Thymus (tissue), 11 donors: ENCODE results near the gene AMOTL1. TPM values are rescaled to one million over a fixed set of nuclear protein-coding genes. Genes with fewer than 3 reads are reported as not detected.
"Not testable (repeated sequence)": the region's sequence is repeated elsewhere in the genome, so short reads cannot be mapped to it uniquely, and the experiment has no call there.

Source experiments
- DNase-seq, 9 donors: peaks; one replicate each; pipeline ENCODE4 v3.0.0-alpha.2; 2013; ENCODE audit warnings: low spot score in 9 of 9, low read depth in 6 of 9, missing footprints in 1 of 9
- H3K27ac ChIP-seq, 2 donors: one replicate each; pipeline ENCODE4 v1.5.1; 2013; ENCODE audit warnings: control low read depth in 1 of 2, low read depth in 1 of 2, low read length in 1 of 2, mild to moderate bottlenecking in 1 of 2, moderate library complexity in 1 of 2
- H3K27me3 ChIP-seq, 2 donors: one replicate each; pipeline ENCODE4 v1.5.1; 2013; ENCODE audit warnings: low read length in 1 of 2; ENCODE audit not compliant: control insufficient read depth in 2 of 2, insufficient read depth in 1 of 2
- H3K36me3 ChIP-seq, 2 donors: one replicate each; pipeline ENCODE4 v1.5.1; 2013; ENCODE audit warnings: low read length in 1 of 2, mild to moderate bottlenecking in 1 of 2, moderate library complexity in 1 of 2; ENCODE audit not compliant: control insufficient read depth in 2 of 2, insufficient read depth in 2 of 2
- H3K4me1 ChIP-seq, 2 donors: one replicate each; pipeline ENCODE4 v1.5.1; 2013; ENCODE audit warnings: low read length in 2 of 2; ENCODE audit not compliant: control insufficient read depth in 2 of 2, insufficient read depth in 2 of 2
- H3K4me3 ChIP-seq, 2 donors: one replicate each; pipeline ENCODE4 v1.5.1; 2013; ENCODE audit warnings: low read length in 2 of 2, control low read depth in 1 of 2, mild to moderate bottlenecking in 1 of 2
- H3K9me3 ChIP-seq, 2 donors: one replicate each; pipeline ENCODE4 v1.5.1; 2013; ENCODE audit warnings: low read length in 1 of 2, mild to moderate bottlenecking in 1 of 2; ENCODE audit not compliant: control insufficient read depth in 2 of 2, insufficient read depth in 1 of 2
- WGBS: extraction: QIAGEN DNeasy Blood & Tissue Kit; methylation state at CpG from one replicate; pipeline ENCODE4 v1.1.7; 2013; 5-methylcytosine and 5-hydroxymethylcytosine counted together
- polyA plus RNA-seq: library from polyadenylated mRNA; stranded (reverse); fragments of 200-250 nt; gene quantifications from one replicate; pipeline ENCODE4 v1.2.3, GENCODE V29; 2013
- total RNA-seq: library from RNA; stranded (reverse); fragments of 120-200 nt; gene quantifications from one replicate; pipeline ENCODE4 v1.2.4, GENCODE V29; 2013
- donor health status: healthy.

Gene AMOTL1
- total and polyA plus RNA-seq, 2 donors = 10.5 to 31.8 TPM

- Histone ChIP-seq H3K27me3 (no peaks in the 10 kb centered on the region), H3K36me3 (peaks cover 7 to 27% of the 10 kb centered on the region in 2 donors), H3K4me3 (no peak overlapping the region), H3K4me1 (peaks cover 0 to 3% of the 10 kb centered on the region in 2 donors), H3K9me3 (no peaks in the 10 kb centered on the region), H3K27ac (no peak overlapping the region)
- 99% methylated on average over 4 of the region's 4 CpGs for WGBS
- DNase-seq = no peak
Measured at GRCh38 chr11:94840209-94840608, 72.1 kb downstream of the AMOTL1 start.

GRCh38 chr11:94844031-94844430 lies 75.9 kb downstream of the AMOTL1 start:
- H3K4me3 ChIP-seq = no peak overlapping the region
- DNase-seq = no peak
- no peaks in the 10 kb centered on the region for H3K9me3 ChIP-seq
- H3K36me3 ChIP-seq = peaks cover 4 to 8% of the 10 kb centered on the region in 2 donors
- no peaks in the 10 kb centered on the region for H3K27me3 ChIP-seq
- peaks cover 0 to 3% of the 10 kb centered on the region in 2 donors for H3K4me1 ChIP-seq
- no peak overlapping the region for H3K27ac ChIP-seq

- no peaks in the 10 kb centered on the region for H3K9me3 ChIP-seq
- peaks cover 0 to 3% of the 10 kb centered on the region in 2 donors for H3K4me1 ChIP-seq
- peak overlapping the region in 1 of 2 donors; percentile 22 for H3K27ac ChIP-seq
- no peaks in the 10 kb centered on the region for H3K27me3 ChIP-seq
- peak in 1 of 9 donors; percentile 28 for DNase-seq
- H3K36me3 ChIP-seq = peaks cover 0 to 11% of the 10 kb centered on the region in 2 donors
- no peak overlapping the region for H3K4me3 ChIP-seq
- WGBS = 93% methylated on average over 3 of the region's 3 CpGs
Measured at GRCh38 chr11:94845622-94846021, 77.5 kb downstream of the AMOTL1 start.

- H3K4me1 ChIP-seq = no peaks in the 10 kb centered on the region
- H3K4me3 ChIP-seq = no peak overlapping the region
- peaks cover 11 to 26% of the 10 kb centered on the region in 2 donors for H3K36me3 ChIP-seq
- DNase-seq = no peak
- no peak overlapping the region for H3K27ac ChIP-seq
- WGBS = 96% methylated on average over 9 of the region's 9 CpGs
- no peaks in the 10 kb centered on the region for H3K27me3 ChIP-seq
- no peaks in the 10 kb centered on the region for H3K9me3 ChIP-seq
Measured at GRCh38 chr11:94849839-94850238, 81.7 kb downstream of the AMOTL1 start.

- Histone ChIP-seq H3K27me3 (no peaks in the 10 kb centered on the region), H3K27ac (peak overlapping the region; percentile 11 to 52), H3K36me3 (peaks cover 14 to 40% of the 10 kb centered on the region in 2 donors), H3K4me3 (no peak overlapping the region), H3K9me3 (no peaks in the 10 kb centered on the region), H3K4me1 (no peaks in the 10 kb centered on the region)
- WGBS = 98% methylated on average over 3 of the region's 3 CpGs
- DNase-seq = peak in 1 of 9 donors; percentile 28
Measured at GRCh38 chr11:94851864-94852636, 83.9 kb downstream of the AMOTL1 start.

- peaks cover 14 to 51% of the 10 kb centered on the region in 2 donors for H3K36me3 ChIP-seq
- not testable (repeated sequence) for H3K4me1 ChIP-seq, H3K27me3 ChIP-seq, H3K27ac ChIP-seq, H3K9me3 ChIP-seq, DNase-seq, H3K4me3 ChIP-seq
- WGBS = 97% methylated on average over 4 of the region's 4 CpGs
Measured at GRCh38 chr11:94853288-94853687, 85.1 kb downstream of the AMOTL1 start.

- no peak for DNase-seq
- Histone ChIP-seq H3K27ac (peak overlapping the region in 1 of 2 donors; percentile 71), H3K27me3 (no peaks in the 10 kb centered on the region), H3K9me3 (no peaks in the 10 kb centered on the region), H3K36me3 (peaks cover 14 to 56% of the 10 kb centered on the region in 2 donors), H3K4me3 (no peak overlapping the region), H3K4me1 (no peaks in the 10 kb centered on the region)
- 98% methylated on average over 5 of the region's 5 CpGs for WGBS
Measured at GRCh38 chr11:94853836-94854235, 85.7 kb downstream of the AMOTL1 start.

GRCh38 chr11:94854770-94855633 lies 86.8 kb downstream of the AMOTL1 start:
- Histone ChIP-seq H3K4me1 (no peaks in the 10 kb centered on the region), H3K27me3 (no peaks in the 10 kb centered on the region), H3K27ac (peak overlapping the region; percentile 14 to 71), H3K36me3 (peaks cover 18 to 64% of the 10 kb centered on the region in 2 donors), H3K4me3 (no peak overlapping the region), H3K9me3 (no peaks in the 10 kb centered on the region)
- no peak for DNase-seq
- WGBS = 94% methylated on average over 8 of the region's 8 CpGs

GRCh38 chr11:94855666-94856065 lies 87.5 kb downstream of the AMOTL1 start:
- DNase-seq = no peak
- H3K4me3 ChIP-seq = no peak overlapping the region
- peaks cover 18 to 59% of the 10 kb centered on the region in 2 donors for H3K36me3 ChIP-seq
- no peaks in the 10 kb centered on the region for H3K27me3 ChIP-seq
- H3K4me1 ChIP-seq = no peaks in the 10 kb centered on the region
- peak overlapping the region in 1 of 2 donors; percentile 19 for H3K27ac ChIP-seq
- WGBS = 92% methylated on average over 5 of the region's 5 CpGs
- H3K9me3 ChIP-seq = no peaks in the 10 kb centered on the region
